ENCODE measurements around the gene NES. TPM values are rescaled to one million over a fixed set of nuclear protein-coding genes. Genes with fewer than 3 reads are reported as not detected.

The NES gene
- total RNA-seq, 2 experiments from 2014 or later: 0.07 TPM; not detected in 1

DNA sequence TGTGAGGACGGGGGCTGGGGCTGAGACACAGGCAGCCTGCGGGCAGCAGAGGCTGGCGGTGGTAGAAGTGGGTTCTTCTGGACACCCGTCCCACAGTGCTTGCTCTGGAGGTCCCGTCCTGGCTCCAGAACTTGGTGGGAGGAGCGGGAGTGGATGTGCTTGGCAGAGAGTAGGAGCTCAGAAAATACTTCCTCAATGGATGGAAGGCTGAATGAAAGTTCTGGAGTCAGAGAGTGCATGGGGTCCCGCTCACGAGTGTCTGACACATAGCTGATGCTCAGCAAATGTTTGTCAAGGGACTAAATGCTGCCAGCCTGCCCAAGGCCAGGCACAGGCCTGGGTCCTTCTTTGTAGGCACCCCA, 13.4 kb upstream of the NES start:
- Mint-ChIP-seq H3K27ac (no peak overlapping the region), H3K27me3 (peaks cover 57% of the 10 kb centered on the region), H3K9me3 (no peaks in the 10 kb centered on the region), H3K36me3 (no peaks in the 10 kb centered on the region), H3K4me1 (ENCODE audit: low read depth) (peaks cover 10% of the 10 kb centered on the region), H3K4me3 (no peak overlapping the region)
- POLR2A ChIA-PET: interaction anchor here (1.9 to 2.5 kb wide), 3 partner anchors 15 to 38 kb away, joined by 10 to 14 read pairs (median 13); partner anchors contain the start of genes CRABP2, ISG20L2 and METTL25B
- CTCF ChIA-PET: interaction anchor here (1.1 to 36.2 kb wide), 28 partner anchors 11 to 383 kb away, joined by 3 to 1179 read pairs (median 10); partner anchors contain the start of genes CRABP2, ISG20L2, METTL25B and MRPL24
- DNase-seq: no peak
- intact Hi-C loops (cut with micrococcal nuclease): no loop called here

DNA sequence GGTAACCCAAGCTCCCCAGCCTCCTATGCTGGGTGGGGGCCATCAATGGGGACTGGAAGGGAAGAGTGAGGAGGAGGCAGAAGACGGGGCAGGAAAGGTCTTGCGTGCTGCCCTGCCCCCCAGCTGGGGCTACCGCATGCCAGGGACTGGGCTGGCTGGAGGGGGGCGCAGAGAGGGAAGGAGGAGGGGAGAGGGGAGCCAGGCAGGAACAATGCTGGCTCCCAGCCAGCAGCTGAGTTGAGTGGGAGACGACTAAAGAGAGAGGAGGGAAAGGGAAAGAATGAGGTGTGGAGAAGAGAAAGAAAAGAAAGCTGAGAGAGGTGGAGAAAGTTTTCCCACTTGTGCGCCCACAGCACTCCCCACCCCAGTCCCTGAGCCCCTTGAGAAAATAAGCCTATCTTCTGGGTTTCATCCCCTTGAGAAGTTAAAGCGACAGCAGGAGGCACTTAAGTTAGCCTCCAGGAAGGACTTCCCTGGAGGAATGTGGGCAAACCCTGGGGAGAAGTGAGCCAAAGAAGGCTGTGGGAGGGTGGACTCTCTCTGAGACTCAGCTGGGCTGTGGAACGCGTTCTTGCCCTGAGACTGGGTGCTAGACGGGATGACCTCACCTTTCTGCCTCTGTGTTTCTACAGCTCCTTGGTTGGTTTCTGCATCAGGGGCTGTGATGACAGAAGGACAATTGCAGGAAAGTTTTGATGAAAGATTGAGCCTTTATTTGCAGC, 12.9 kb upstream of the NES start:
- H3K27ac Mint-ChIP-seq: no peak overlapping the region
- no peak overlapping the region for H3K4me3 Mint-ChIP-seq
- ChIA-PET POLR2A (interaction anchor here (1.0 to 2.5 kb wide), 7 partner anchors 16 to 112 kb away, joined by 4 to 14 read pairs (median 6); partner anchors contain the start of genes CRABP2, ISG20L2 and METTL25B), CTCF (interaction anchor here (0.5 to 36.2 kb wide), 57 partner anchors 10 to 384 kb away, joined by 3 to 1179 read pairs (median 4); partner anchors contain the start of genes CRABP2, HDGF, ISG20L2 and METTL25B)
- peaks cover 10% of the 10 kb centered on the region for H3K4me1 Mint-ChIP-seq (ENCODE audit: low read depth)
- DNase-seq: no peak
- no peaks in the 10 kb centered on the region for H3K9me3 Mint-ChIP-seq
- H3K36me3 Mint-ChIP-seq: no peaks in the 10 kb centered on the region
- H3K27me3 Mint-ChIP-seq: peaks cover 58% of the 10 kb centered on the region
- intact Hi-C loops (cut with micrococcal nuclease): loop anchor here (1.0 to 10.0 kb wide), 4 partner anchors 15 to 205 kb away; partner anchors contain the start of genes CRABP2, NTRK1 and PEAR1

DNA sequence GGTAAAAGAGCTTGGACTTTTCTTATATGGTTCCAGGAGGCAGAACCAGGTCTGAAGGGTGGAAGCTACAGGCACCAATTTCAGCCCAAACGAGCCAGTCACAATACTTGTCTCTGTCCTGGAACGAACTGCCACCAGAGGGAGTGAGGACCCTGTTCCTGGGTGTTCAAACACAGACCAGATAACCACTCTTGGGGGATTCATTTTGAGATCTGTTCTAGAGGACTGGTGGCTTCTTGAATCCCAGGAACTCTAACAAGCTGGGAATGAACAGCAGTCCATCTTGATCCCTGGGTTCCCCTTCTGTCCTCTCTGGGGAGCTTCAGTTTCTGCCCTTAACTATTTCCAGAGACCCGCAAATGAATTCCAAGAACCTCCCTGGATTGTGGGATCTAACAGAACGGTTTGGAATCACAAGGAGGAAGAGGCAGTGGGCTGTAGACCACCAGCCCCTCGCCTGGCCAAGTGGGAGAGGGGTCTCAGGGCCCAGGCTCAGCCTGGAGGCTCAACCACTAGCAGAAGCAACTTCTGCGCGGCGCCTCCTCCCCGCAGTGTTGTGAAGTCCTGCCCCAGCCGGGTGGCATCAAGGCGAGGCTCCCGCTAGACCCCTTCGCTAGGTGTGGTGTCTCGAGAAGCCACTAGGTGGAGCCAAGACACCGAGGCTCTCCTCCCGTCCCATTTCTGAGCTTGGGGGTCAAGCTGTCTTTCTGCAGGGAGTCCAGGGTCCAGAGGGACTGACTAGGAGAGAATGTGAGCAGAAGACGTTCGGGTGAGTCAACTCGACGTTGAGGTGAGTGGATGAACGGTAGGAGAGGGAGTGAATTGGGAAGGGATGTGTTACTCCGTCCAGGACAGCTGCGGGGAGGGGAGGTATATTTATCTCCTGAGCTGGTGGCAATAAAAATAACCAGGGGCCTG, 12.1 kb upstream of the NES start:
- ChIA-PET CTCF (interaction anchor here (0.5 to 36.2 kb wide), 62 partner anchors 9 to 385 kb away, joined by 3 to 1179 read pairs (median 4); partner anchors contain the start of genes CRABP2, HDGF, ISG20L2 and METTL25B), POLR2A (interaction anchor here (1.0 to 2.5 kb wide), 7 partner anchors 16 to 113 kb away, joined by 4 to 14 read pairs (median 6); partner anchors contain the start of genes CRABP2, ISG20L2 and METTL25B)
- intact Hi-C loops (cut with micrococcal nuclease): loop anchor here (1.0 to 10.0 kb wide), 4 partner anchors 16 to 206 kb away; partner anchors contain the start of genes CRABP2, NTRK1 and PEAR1
- Mint-ChIP-seq H3K9me3 (no peaks in the 10 kb centered on the region), H3K36me3 (no peaks in the 10 kb centered on the region), H3K4me1 (ENCODE audit: low read depth) (peaks cover 16% of the 10 kb centered on the region), H3K4me3 (no peak overlapping the region), H3K27me3 (peaks cover 55% of the 10 kb centered on the region), H3K27ac (no peak overlapping the region)
- DNase-seq: peak; percentile 83

DNA sequence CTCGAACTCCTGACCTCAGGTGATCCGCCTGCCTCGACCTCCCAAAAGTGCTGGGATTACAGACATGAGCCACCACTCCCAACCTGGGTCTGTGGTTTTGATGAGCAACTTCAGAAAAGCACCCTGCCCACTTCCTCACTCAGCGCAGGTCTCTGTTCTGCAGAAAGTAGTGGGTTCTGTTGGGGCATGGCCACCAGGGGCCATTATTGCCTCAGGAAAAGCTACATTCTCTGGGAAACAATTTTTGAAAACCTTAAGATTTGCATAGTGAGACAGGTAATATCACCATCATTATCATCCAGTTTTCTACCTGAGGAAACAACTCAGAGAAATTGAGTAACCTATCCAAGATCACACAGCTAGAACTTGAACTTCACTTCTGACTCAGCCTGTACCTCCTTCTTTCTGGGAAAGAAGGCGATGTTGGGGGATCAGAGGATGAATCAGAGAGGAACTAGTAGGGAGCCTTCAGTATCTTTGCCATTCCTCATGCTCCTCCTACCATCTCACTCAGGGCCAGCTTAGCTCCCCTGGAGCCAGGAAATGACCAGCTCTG, 7.1 kb upstream of the NES start:
- peak; percentile 69 for DNase-seq
- Mint-ChIP-seq H3K27me3 (peaks cover 33% of the 10 kb centered on the region), H3K9me3 (no peaks in the 10 kb centered on the region), H3K4me3 (no peak overlapping the region), H3K4me1 (ENCODE audit: low read depth) (peaks cover 18% of the 10 kb centered on the region), H3K36me3 (no peaks in the 10 kb centered on the region), H3K27ac (peak overlapping the region; percentile 1)
- ChIA-PET POLR2A (interaction anchor here (1.0 to 1.3 kb wide), 3 partner anchors 41 to 118 kb away, joined by 3 to 4 read pairs (median 3); partner anchors contain the start of gene METTL25B), CTCF (interaction anchor here (0.7 to 36.2 kb wide), 12 partner anchors 8 to 299 kb away, joined by 3 to 1179 read pairs (median 4); partner anchors contain the start of genes CRABP2, ISG20L2 and METTL25B)
- intact Hi-C loops (cut with micrococcal nuclease): loop anchor here (1.0 to 10.0 kb wide), 2 partner anchors 42 to 210 kb away; partner anchors contain the start of gene PEAR1

DNA sequence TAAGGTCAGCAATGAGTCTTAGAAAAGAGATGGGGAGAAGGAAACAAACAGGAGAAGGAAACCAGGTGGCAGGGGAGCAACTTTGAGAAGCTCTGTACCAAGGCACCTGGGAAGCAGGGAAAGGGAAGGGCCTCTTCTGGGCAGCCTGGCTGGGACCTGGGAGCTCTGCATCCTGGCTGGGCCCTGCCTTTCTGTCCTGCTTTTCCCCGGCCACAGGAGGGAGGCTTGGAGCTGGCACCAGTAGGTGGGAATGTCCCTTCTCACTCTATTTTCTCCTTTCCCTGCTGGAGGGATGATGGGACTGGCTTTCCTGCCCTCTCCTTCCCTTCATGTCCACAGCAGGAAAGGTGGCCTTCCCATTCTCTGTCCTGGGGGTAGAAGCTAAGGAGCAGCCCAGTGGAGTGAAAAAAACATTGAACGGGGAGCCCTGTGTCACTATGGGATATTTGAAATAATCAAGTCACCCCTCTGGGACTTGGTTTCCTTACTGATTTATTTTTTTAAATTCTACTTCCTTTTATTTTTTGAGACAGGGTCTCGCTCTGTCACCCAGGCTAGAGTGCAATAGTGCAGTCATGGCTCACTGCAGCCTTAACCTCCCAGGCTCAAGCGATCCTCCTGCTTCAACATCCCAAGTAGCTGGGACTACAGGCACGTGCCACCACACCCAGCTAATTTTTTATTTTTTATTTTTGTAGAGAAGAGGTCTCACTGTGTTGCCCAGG, 5.1 kb upstream of the NES start:
- POLR2A ChIA-PET: no interaction called here
- Mint-ChIP-seq H3K9me3 (no peaks in the 10 kb centered on the region), H3K4me3 (no peak overlapping the region), H3K27me3 (peaks cover 40% of the 10 kb centered on the region), H3K36me3 (no peaks in the 10 kb centered on the region), H3K27ac (no peak overlapping the region), H3K4me1 (ENCODE audit: low read depth) (peaks cover 28% of the 10 kb centered on the region)
- CTCF ChIA-PET: interaction anchor here (0.6 to 36.2 kb wide), 4 partner anchors 22 to 58 kb away, joined by 3 to 1179 read pairs (median 15); partner anchors contain the start of genes CRABP2, ISG20L2 and METTL25B
- intact Hi-C loops (cut with micrococcal nuclease): loop anchor here (10.0 kb wide), 1 partner anchor 212 kb away; the partner anchor contains the start of gene PEAR1
- no peak for DNase-seq

DNA sequence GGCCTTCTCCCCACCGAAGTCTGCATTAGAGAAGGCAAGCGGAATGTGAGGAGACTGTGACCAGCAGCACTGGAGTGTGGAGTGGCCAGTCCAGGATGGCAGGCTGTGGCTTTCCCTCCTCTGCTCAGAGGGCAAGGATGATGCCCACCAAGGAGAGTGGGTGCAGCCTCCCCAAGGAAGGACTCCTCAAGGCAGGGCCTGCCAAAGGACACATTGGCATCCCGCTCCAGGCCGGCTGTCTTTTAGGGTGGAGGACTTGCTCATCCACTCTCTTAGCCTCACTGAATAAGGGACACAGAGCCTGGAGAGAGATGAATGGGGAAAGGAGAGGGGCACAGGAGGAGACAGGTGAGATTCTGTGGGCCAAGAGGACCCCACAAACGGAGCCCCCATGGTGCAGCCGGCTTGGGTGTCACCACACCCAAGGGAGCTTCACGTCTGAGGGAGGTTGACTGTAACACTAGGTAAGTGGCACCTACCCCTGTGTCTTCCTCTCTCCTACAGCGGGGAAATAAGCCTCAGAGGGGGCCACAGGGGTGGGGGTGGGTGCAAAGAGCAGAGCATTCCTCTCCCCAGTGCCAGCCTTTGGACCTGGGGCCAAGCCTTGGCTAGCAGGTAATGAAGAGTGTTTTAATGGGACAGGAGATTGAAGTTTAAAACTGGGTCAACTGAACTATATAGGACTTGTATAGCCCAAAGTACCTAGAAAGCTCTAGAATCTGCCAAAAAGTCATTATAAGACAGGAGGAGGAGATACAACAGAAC, 4.2 kb upstream of the NES start:
- ChIA-PET CTCF (interaction anchor here (1.1 to 36.2 kb wide), 5 partner anchors 9 to 57 kb away, joined by 3 to 1179 read pairs (median 27); partner anchors contain the start of genes CRABP2, ISG20L2 and METTL25B), POLR2A (no interaction called here)
- intact Hi-C loops (cut with micrococcal nuclease): loop anchor here (10.0 kb wide), 1 partner anchor 213 kb away; the partner anchor contains the start of gene PEAR1
- Mint-ChIP-seq H3K4me1 (ENCODE audit: low read depth) (peaks cover 31% of the 10 kb centered on the region), H3K27ac (no peak overlapping the region), H3K9me3 (no peaks in the 10 kb centered on the region), H3K27me3 (peaks cover 41% of the 10 kb centered on the region), H3K36me3 (no peaks in the 10 kb centered on the region), H3K4me3 (no peak overlapping the region)
- no peak for DNase-seq

DNA sequence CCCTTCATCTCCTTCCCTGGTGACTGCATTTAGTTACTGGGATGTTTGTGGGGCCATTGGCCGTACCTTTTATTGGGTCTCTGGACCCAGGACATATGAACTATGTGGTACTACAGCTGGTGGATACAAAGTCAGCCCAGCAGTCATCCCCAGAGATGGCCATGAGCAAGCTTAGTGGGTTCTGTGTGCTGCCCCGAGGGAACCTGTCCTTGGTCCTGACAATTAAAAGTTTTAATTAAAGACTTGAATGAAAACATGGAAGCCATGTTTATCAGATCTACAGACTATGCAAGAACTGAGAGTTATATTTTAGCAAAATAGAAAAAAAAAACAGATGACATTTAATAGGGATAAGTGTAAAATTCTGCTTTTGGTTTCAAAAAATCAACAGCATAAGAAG, 2.8 kb upstream of the NES start:
- no peak for DNase-seq
- CTCF ChIA-PET: interaction anchor here (0.7 to 36.2 kb wide), 8 partner anchors 9 to 54 kb away, joined by 3 to 1179 read pairs (median 12); partner anchors contain the start of genes CRABP2, ISG20L2 and METTL25B
- Mint-ChIP-seq H3K4me3 (no peak overlapping the region), H3K9me3 (no peaks in the 10 kb centered on the region), H3K36me3 (no peaks in the 10 kb centered on the region), H3K27me3 (peaks cover 49% of the 10 kb centered on the region), H3K27ac (no peak overlapping the region), H3K4me1 (ENCODE audit: low read depth) (peaks cover 31% of the 10 kb centered on the region)
- intact Hi-C loops (cut with micrococcal nuclease): loop anchor here (10.0 kb wide), 1 partner anchor 215 kb away; the partner anchor contains the start of gene PEAR1
- POLR2A ChIA-PET: no interaction called here

DNA sequence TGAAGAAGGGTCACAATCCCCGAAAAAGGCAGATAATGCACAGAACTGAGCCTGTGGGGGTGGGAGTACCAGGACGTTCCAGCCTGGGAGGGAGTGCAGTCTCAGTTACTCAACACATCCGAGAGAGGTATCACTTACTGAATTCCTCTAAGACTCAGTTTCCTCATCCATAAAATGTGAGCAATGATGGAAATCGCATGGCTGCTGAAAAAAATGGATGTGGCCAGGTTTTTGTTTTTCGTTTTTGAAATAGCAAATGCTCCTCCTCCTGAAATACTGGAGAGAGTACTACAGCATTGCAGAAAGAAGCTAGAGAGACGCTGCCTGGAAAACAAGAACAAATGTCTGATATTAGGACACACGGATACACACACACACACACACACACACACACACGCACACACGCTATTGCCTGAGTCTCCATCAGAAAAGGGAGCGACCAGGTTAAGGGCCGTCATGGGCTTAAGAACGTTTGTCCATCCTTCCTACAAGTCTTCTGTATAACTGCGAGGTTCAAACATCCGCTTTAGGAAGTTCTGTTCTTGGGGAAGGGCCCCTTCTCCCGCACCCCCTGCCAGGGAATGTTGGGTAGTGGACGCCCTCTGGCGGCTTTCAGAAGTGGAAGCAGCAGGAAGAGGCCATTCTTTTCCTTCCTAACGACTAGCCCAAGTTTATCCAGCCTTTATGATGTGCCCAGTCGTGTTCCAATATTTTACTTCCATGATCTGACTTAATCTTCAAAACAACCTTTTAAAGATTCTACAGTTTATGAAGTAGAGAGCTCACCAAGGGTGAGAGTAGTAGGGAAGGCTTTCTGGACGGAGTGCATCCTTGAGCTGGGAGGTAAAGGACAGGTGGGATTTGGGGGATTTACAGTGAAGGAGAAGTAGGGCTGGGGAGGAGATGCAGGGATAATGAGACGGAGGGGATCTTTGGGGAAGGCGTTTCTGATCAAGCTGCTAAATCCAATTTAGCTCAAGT, 699 bp upstream of the NES start:
- H3K27ac Mint-ChIP-seq: no peak overlapping the region
- peak; percentile 44 for DNase-seq
- H3K9me3 Mint-ChIP-seq: no peaks in the 10 kb centered on the region
- H3K27me3 Mint-ChIP-seq: peaks cover 56% of the 10 kb centered on the region
- POLR2A ChIA-PET: no interaction called here
- H3K4me3 Mint-ChIP-seq: no peak overlapping the region
- intact Hi-C loops (cut with micrococcal nuclease): loop anchor here (1.0 kb wide), 2 partner anchors 18 to 51 kb away; no protein-coding TSS in a partner anchor
- CTCF ChIA-PET: interaction anchor here (0.6 to 36.2 kb wide), 11 partner anchors 12 to 292 kb away, joined by 3 to 1179 read pairs (median 4); partner anchors contain the start of genes CRABP2, ISG20L2 and METTL25B
- no peaks in the 10 kb centered on the region for H3K36me3 Mint-ChIP-seq
- H3K4me1 Mint-ChIP-seq (ENCODE audit: low read depth): peaks cover 12% of the 10 kb centered on the region
